GM21619 (cell line): ENCODE data around the gene HYKK.
"Not testable (repeated sequence)": the region's sequence is repeated elsewhere in the genome, so short reads cannot be mapped to it uniquely, and the experiment has no call there.

ENCODE experiments used
- ATAC-seq: cut with Tn5 transposase; IDR thresholded peaks from one replicate; pipeline ENCODE4 v1.9.1; 2021; ENCODE audit not compliant: unreplicated experiment

The HYKK gene

GRCh38 chr15:78506971-78507830 is at the start of gene HYKK:
Gene HYKK (plus strand): TSS chr15:78507577. CDS start chr15:78513089, 5,512 bp downstream.
- peak; percentile 91 for ATAC-seq

- ATAC-seq, result no peak
Observed at GRCh38 chr15:78460737-78461136, 46.6 kb upstream of the HYKK start.

- ATAC-seq, result no peak
Observed at GRCh38 chr15:78461171-78461888, 46.0 kb upstream of the HYKK start.

GRCh38 chr15:78469031-78469430 is 38.3 kb upstream of the HYKK start:
- no peak for ATAC-seq

- no peak for ATAC-seq
Observed at GRCh38 chr15:78477295-78477694, 30.1 kb upstream of the HYKK start.

- no peak for ATAC-seq
Observed at GRCh38 chr15:78479650-78480049, 27.7 kb upstream of the HYKK start.

- ATAC-seq, result no peak
Observed at GRCh38 chr15:78481917-78482316, 25.5 kb upstream of the HYKK start.

GRCh38 chr15:78492872-78493271 is 14.5 kb upstream of the HYKK start:
- no peak for ATAC-seq

GRCh38 chr15:78501857-78502256 is 5.5 kb upstream of the HYKK start:
- no peak for ATAC-seq

GRCh38 chr15:78502641-78503040 is 4.7 kb upstream of the HYKK start:
- no peak for ATAC-seq

- ATAC-seq, result peak; percentile 16
Observed at GRCh38 chr15:78507831-78508160, 419 bp downstream of the HYKK start.

GRCh38 chr15:78508272-78508671 is 895 bp downstream of the HYKK start:
- ATAC-seq, result no peak

- no peak for ATAC-seq
Observed at GRCh38 chr15:78509726-78510312, 2.4 kb downstream of the HYKK start.

GRCh38 chr15:78520035-78520434 is 12.7 kb downstream of the HYKK start:
- ATAC-seq, result not testable (repeated sequence)

GRCh38 chr15:78524230-78524629 is 16.9 kb downstream of the HYKK start:
- no peak for ATAC-seq

GRCh38 chr15:78527325-78527724 is 19.9 kb downstream of the HYKK start:
- ATAC-seq, result no peak

GRCh38 chr15:78533331-78533730 is 26.0 kb downstream of the HYKK start:
- no peak for ATAC-seq

GRCh38 chr15:78536134-78536533 is 28.8 kb downstream of the HYKK start:
- ATAC-seq, result no peak

GRCh38 chr15:78537266-78537905 is 30.0 kb downstream of the HYKK start:
- no peak for ATAC-seq

GRCh38 chr15:78538358-78538757 is 31.0 kb downstream of the HYKK start:
- ATAC-seq, result no peak

GRCh38 chr15:78539464-78540140 is 32.2 kb downstream of the HYKK start:
- not testable (repeated sequence) for ATAC-seq
